HuH-7 (cell line): ENCODE measurements around the gene STX3.

Source experiments
- DNase-seq: peaks from one replicate; pipeline ENCODE4 v3.0.0; 2011; ENCODE audit warnings: low spot score

STX3 gene

GRCh38 chr11:59754859-59755700 is at the start of gene STX3:
Gene STX3 (plus strand): TSS chr11:59755376. CDS start chr11:59755606, 230 bp downstream.
- peak; percentile 77 for DNase-seq

- DNase-seq = no peak
These were observed 48.5 kb upstream of the STX3 start for GRCh38 chr11:59706518-59707285.

- no peak for DNase-seq
These were observed 47.8 kb upstream of the STX3 start for GRCh38 chr11:59707371-59707770.

- DNase-seq = no peak
These were observed 46.6 kb upstream of the STX3 start for GRCh38 chr11:59708537-59708936.

DNA sequence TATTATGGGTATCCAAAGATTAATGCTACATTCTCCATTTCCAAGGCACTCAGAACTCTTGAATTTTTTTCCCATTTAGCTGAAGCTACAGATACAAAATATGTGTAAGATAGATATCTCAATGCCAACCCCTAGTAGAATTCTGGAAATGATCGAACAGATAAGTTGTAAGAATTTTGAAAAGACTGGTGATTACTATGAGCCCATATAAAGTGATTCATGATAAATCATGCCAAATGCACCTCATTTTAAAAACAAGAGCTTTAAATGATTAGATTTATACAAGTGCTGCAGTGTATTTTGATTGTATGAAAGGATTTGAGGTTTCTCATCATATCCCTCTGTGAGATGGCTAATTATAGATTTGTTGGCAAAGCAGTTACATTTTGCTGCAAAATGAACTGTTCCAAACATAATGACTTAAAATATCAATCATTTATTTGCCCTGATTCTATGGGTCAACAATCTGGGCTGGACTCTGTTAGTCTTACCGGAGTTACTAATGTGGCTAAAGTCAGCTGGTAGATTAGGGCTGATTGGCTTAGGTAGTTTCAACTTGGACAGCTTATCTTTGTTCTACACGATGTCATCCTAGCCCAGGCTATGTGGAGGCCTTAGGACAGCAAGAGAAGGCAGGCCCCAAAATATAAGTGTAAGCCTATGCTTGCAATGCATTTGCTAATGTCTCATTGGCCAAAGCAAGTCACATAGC is 44.9 kb upstream of the STX3 start:
- DNase-seq = no peak

GRCh38 chr11:59713745-59714144 is 41.4 kb upstream of the STX3 start, which contains the start of gene OR10V1:
Gene OR10V1 (minus strand): TSS chr11:59713845. CDS start chr11:59713845, 0 bp downstream.
- no peak for DNase-seq

GRCh38 chr11:59716051-59716450 is 39.1 kb upstream of the STX3 start:
- DNase-seq = no peak

DNA sequence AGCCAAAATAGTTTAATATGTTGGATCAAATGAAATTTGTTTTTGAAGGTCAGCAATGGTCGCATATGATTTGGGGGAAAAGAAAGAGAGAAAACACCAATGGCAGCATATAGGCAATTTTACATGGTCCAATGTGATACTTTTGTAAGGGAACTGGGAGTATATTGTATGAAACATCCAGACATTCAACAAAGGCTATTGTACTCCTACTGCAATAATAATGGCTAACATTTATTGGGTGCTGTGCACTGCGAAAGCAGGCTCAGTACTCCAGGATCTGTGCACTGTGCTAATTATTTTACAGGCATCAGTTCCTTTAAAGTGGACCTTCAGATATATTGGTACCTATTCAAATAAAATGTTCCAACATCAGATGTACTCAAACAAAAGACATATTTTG is 35.6 kb upstream of the STX3 start:
- DNase-seq = no peak

GRCh38 chr11:59724066-59724465 is 31.1 kb upstream of the STX3 start:
- no peak for DNase-seq

DNA sequence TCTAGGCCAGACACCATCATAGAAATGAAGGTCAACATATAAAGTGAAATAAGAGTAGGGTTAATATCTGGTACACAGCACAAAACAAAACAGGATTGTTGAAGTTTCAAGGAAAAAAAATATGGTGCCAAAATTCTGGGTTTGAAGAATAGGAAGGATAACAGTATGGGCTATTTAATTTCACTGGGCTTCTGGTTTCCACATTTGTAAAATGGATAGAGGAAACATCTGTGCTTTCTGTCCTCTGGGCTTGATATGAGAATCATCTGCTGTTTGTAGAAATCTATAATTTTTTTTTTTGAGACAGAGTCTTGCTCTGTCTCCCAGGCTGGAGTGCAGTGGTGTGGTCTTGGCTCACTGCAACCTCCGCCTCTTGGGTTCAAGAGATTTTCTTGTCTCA is 27.8 kb upstream of the STX3 start:
- DNase-seq = no peak

GRCh38 chr11:59728154-59728553 is 27.0 kb upstream of the STX3 start:
- no peak for DNase-seq

- no peak for DNase-seq
These were observed 26.3 kb upstream of the STX3 start for GRCh38 chr11:59728913-59729312.

DNA sequence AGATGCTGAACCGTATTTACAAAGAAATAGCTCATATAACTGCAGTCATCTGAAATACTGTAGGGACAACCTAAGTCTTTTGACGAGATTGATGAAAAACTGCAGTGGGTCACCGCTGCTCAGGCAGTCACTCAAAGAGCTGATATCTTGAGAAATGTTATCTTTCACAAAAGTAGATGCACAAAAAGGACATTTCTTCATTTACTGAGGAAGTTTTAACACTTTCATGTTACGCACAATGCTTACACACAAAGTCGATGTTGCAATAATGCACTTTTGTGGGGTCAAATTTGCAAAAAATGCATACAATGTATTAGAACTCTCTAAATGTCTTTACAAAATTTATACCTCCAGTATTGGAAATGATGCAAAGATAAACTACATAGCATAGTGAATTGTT is 25.3 kb upstream of the STX3 start:
- no peak for DNase-seq

- no peak for DNase-seq
These were observed 24.1 kb upstream of the STX3 start for GRCh38 chr11:59730896-59731565.

GRCh38 chr11:59746111-59746510 is 9.1 kb upstream of the STX3 start:
- DNase-seq = no peak

- peak; percentile 91 for DNase-seq
These were observed 1.3 kb upstream of the STX3 start for GRCh38 chr11:59753650-59754493.

DNA sequence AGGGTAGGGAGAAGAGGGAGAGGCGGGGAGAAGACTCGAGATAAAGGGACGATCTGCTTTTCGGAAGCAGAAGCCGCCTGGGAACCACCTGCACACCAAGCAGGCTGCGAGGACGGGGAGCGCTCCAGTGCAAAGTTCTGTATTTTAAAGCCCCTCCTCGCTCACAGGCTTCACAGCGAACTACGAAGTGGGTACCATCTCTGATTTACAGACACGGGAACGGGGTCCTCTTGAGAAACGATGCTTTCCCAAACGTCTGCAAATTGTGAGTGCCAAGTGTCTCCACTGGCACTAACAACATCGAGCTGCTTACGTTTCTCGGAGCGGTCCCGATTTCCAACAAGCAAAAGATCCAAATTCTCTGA is 700 bp upstream of the STX3 start:
- DNase-seq = peak; percentile 23

GRCh38 chr11:59755701-59756557 is 753 bp downstream of the STX3 start:
- DNase-seq = peak; percentile 59

- no peak for DNase-seq
These were observed 1.3 kb downstream of the STX3 start for GRCh38 chr11:59756558-59756840.

- peak; percentile 23 for DNase-seq
These were observed 1.7 kb downstream of the STX3 start for GRCh38 chr11:59756845-59757244.
